ENCODE data around the gene A1CF.

Gene A1CF

GRCh38 chr10:50896721-50897120 lies 11.3 kb upstream of the A1CF start:
- Histone ChIP-seq H4K8ac (ENCODE audit: low read depth, low read length) (no peak overlapping the region), H2BK5ac (ENCODE audit: low read length) (no peak overlapping the region), H3K23ac (ENCODE audit: low read depth, low read length, poor library complexity) (no peak overlapping the region), H3K4ac (ENCODE audit: low read length) (no peak overlapping the region), H3K4me2 (ENCODE audit: insufficient read depth, low read length, poor library complexity, severe bottlenecking) (no peak overlapping the region), H2BK15ac (ENCODE audit: low read length) (no peak overlapping the region), H3K27ac (replicated peaks; ENCODE audit: low read length) (no peak overlapping the region), H4K91ac (ENCODE audit: low read depth, low read length, poor library complexity) (no peak overlapping the region), H3K14ac (ENCODE audit: low read length) (no peak overlapping the region), H3K27me3 (ENCODE audit: control insufficient read depth in 3 of 3, insufficient read depth in 3 of 3, low read depth in 1 of 3, low read length in 3 of 3) (no peaks in the 10 kb centered on the region), H3K18ac (ENCODE audit: low read length) (no peak overlapping the region), H3K4me3 (ENCODE audit: low read length in 2 of 2) (no peak overlapping the region), H3K79me1 (ENCODE audit: low read depth, low read length) (no peaks in the 10 kb centered on the region), H3K36me3 (replicated peaks in 1 of 2; ENCODE audit: control insufficient read depth in 2 of 2, insufficient read depth in 2 of 2, low read length in 2 of 2) (no peaks in the 10 kb centered on the region), H3K4me1 (ENCODE audit: control insufficient read depth in 2 of 2, insufficient read depth in 1 of 2, low read depth in 1 of 2, low read length in 2 of 2) (no peaks in the 10 kb centered on the region), H2AFZ (ENCODE audit: low read length) (no peak overlapping the region), H3K9me3 (replicated peaks in 1 of 2; ENCODE audit: control insufficient read depth in 2 of 2, insufficient read depth in 1 of 2, low read depth in 1 of 2, low read length in 2 of 2) (no peaks in the 10 kb centered on the region), H2BK120ac (ENCODE audit: low read depth, low read length) (no peak overlapping the region), H3K9ac (ENCODE audit: low read depth, low read length, poor library complexity) (no peak overlapping the region), H2BK12ac (ENCODE audit: low read length) (no peak overlapping the region), H2AK5ac (ENCODE audit: low read depth, low read length) (no peak overlapping the region)
- no peak for DNase-seq (ENCODE audit: low spot score)

GRCh38 chr10:50894312-50894711 lies 8.9 kb upstream of the A1CF start:
- H3K23ac ChIP-seq (ENCODE audit: low read depth, low read length, poor library complexity): no peak overlapping the region
- H3K4me3 ChIP-seq (ENCODE audit: low read length in 2 of 2): no peak overlapping the region
- H3K4ac ChIP-seq (ENCODE audit: low read length): no peak overlapping the region
- no peak overlapping the region for H2BK12ac ChIP-seq (ENCODE audit: low read length)
- no peak overlapping the region for H2AK5ac ChIP-seq (ENCODE audit: low read depth, low read length)
- no peak overlapping the region for H2BK120ac ChIP-seq (ENCODE audit: low read depth, low read length)
- no peak overlapping the region for H3K4me2 ChIP-seq (ENCODE audit: insufficient read depth, low read length, poor library complexity, severe bottlenecking)
- H2BK15ac ChIP-seq (ENCODE audit: low read length): no peak overlapping the region
- H3K9ac ChIP-seq (ENCODE audit: low read depth, low read length, poor library complexity): no peak overlapping the region
- DNase-seq (ENCODE audit: low spot score): no peak
- H4K8ac ChIP-seq (ENCODE audit: low read depth, low read length): no peak overlapping the region
- no peaks in the 10 kb centered on the region for H3K79me1 ChIP-seq (ENCODE audit: low read depth, low read length)
- no peak overlapping the region for H2AFZ ChIP-seq (ENCODE audit: low read length)
- H4K91ac ChIP-seq (ENCODE audit: low read depth, low read length, poor library complexity): no peak overlapping the region
- no peak overlapping the region for H2BK5ac ChIP-seq (ENCODE audit: low read length)
- H3K36me3 ChIP-seq (replicated peaks in 1 of 2; ENCODE audit: control insufficient read depth in 2 of 2, insufficient read depth in 2 of 2, low read length in 2 of 2): no peaks in the 10 kb centered on the region
- no peak overlapping the region for H3K14ac ChIP-seq (ENCODE audit: low read length)
- no peaks in the 10 kb centered on the region for H3K27me3 ChIP-seq (ENCODE audit: control insufficient read depth in 3 of 3, insufficient read depth in 3 of 3, low read depth in 1 of 3, low read length in 3 of 3)
- no peak overlapping the region for H3K27ac ChIP-seq (replicated peaks; ENCODE audit: low read length)
- H3K18ac ChIP-seq (ENCODE audit: low read length): no peak overlapping the region
- no peaks in the 10 kb centered on the region for H3K9me3 ChIP-seq (replicated peaks in 1 of 2; ENCODE audit: control insufficient read depth in 2 of 2, insufficient read depth in 1 of 2, low read depth in 1 of 2, low read length in 2 of 2)
- no peaks in the 10 kb centered on the region for H3K4me1 ChIP-seq (ENCODE audit: control insufficient read depth in 2 of 2, insufficient read depth in 1 of 2, low read depth in 1 of 2, low read length in 2 of 2)

- Histone ChIP-seq H2AFZ (ENCODE audit: low read length) (no peak overlapping the region), H2AK5ac (ENCODE audit: low read depth, low read length) (no peak overlapping the region), H4K91ac (ENCODE audit: low read depth, low read length, poor library complexity) (no peak overlapping the region), H2BK15ac (ENCODE audit: low read length) (no peak overlapping the region), H3K27me3 (ENCODE audit: control insufficient read depth in 3 of 3, insufficient read depth in 3 of 3, low read depth in 1 of 3, low read length in 3 of 3) (no peaks in the 10 kb centered on the region), H2BK12ac (ENCODE audit: low read length) (no peak overlapping the region), H3K79me1 (ENCODE audit: low read depth, low read length) (no peaks in the 10 kb centered on the region), H3K4me1 (ENCODE audit: control insufficient read depth in 2 of 2, insufficient read depth in 1 of 2, low read depth in 1 of 2, low read length in 2 of 2) (no peaks in the 10 kb centered on the region), H3K9me3 (replicated peaks in 1 of 2; ENCODE audit: control insufficient read depth in 2 of 2, insufficient read depth in 1 of 2, low read depth in 1 of 2, low read length in 2 of 2) (no peaks in the 10 kb centered on the region), H3K14ac (ENCODE audit: low read length) (no peak overlapping the region), H3K23ac (ENCODE audit: low read depth, low read length, poor library complexity) (no peak overlapping the region), H3K4me3 (ENCODE audit: low read length in 2 of 2) (no peak overlapping the region), H3K4ac (ENCODE audit: low read length) (no peak overlapping the region), H4K8ac (ENCODE audit: low read depth, low read length) (no peak overlapping the region), H3K9ac (ENCODE audit: low read depth, low read length, poor library complexity) (no peak overlapping the region), H3K18ac (ENCODE audit: low read length) (no peak overlapping the region), H3K27ac (replicated peaks; ENCODE audit: low read length) (no peak overlapping the region), H3K36me3 (replicated peaks in 1 of 2; ENCODE audit: control insufficient read depth in 2 of 2, insufficient read depth in 2 of 2, low read length in 2 of 2) (no peaks in the 10 kb centered on the region), H2BK120ac (ENCODE audit: low read depth, low read length) (no peak overlapping the region), H3K4me2 (ENCODE audit: insufficient read depth, low read length, poor library complexity, severe bottlenecking) (no peak overlapping the region), H2BK5ac (ENCODE audit: low read length) (no peak overlapping the region)
- no CpG with 5 or more reads among the region's 2 CpGs for WGBS, 2 donors (ENCODE audit: extremely low coverage in 2 of 2, insufficient read length in 2 of 2, insufficient replicate concordance in 1 of 2)
- DNase-seq (ENCODE audit: low spot score): no peak
Observed at GRCh38 chr10:50892467-50892866, 7.0 kb upstream of the A1CF start.

DNA sequence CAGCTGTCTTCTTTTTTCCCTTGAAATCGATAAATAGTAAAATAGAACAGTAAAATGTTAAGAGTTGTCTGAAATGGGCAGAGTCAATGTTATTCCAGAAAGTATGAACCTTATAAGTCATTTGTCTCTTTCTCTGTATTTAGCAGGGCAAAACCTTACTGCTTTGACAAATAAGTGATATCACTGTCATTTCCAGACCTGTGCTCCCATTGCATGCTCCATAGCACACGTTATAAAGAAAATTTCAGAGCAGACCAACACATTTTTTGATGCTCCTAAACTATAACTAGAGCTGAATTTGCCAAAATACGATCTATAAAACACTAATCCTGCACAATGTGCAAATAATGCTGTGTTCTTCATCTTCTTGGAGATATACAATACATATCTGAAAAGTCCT lies 1.1 kb downstream of the A1CF start:
- H3K9ac ChIP-seq (ENCODE audit: low read depth, low read length, poor library complexity): no peak overlapping the region
- H3K4me3 ChIP-seq (ENCODE audit: low read length in 2 of 2): no peak overlapping the region
- H3K9me3 ChIP-seq (replicated peaks in 1 of 2; ENCODE audit: control insufficient read depth in 2 of 2, insufficient read depth in 1 of 2, low read depth in 1 of 2, low read length in 2 of 2): no peaks in the 10 kb centered on the region
- H2BK120ac ChIP-seq (ENCODE audit: low read depth, low read length): no peak overlapping the region
- H3K18ac ChIP-seq (ENCODE audit: low read length): no peak overlapping the region
- H2BK12ac ChIP-seq (ENCODE audit: low read length): no peak overlapping the region
- no peak overlapping the region for H4K8ac ChIP-seq (ENCODE audit: low read depth, low read length)
- WGBS, 2 donors (ENCODE audit: extremely low coverage in 2 of 2, insufficient read length in 2 of 2, insufficient replicate concordance in 1 of 2): no CpG with 5 or more reads among the region's 3 CpGs
- H3K27me3 ChIP-seq (ENCODE audit: control insufficient read depth in 3 of 3, insufficient read depth in 3 of 3, low read depth in 1 of 3, low read length in 3 of 3): no peaks in the 10 kb centered on the region
- no peak overlapping the region for H2BK15ac ChIP-seq (ENCODE audit: low read length)
- H2AFZ ChIP-seq (ENCODE audit: low read length): no peak overlapping the region
- no peak overlapping the region for H2AK5ac ChIP-seq (ENCODE audit: low read depth, low read length)
- no peaks in the 10 kb centered on the region for H3K36me3 ChIP-seq (replicated peaks in 1 of 2; ENCODE audit: control insufficient read depth in 2 of 2, insufficient read depth in 2 of 2, low read length in 2 of 2)
- H2BK5ac ChIP-seq (ENCODE audit: low read length): no peak overlapping the region
- no peak overlapping the region for H3K23ac ChIP-seq (ENCODE audit: low read depth, low read length, poor library complexity)
- no peak overlapping the region for H4K91ac ChIP-seq (ENCODE audit: low read depth, low read length, poor library complexity)
- no peak for DNase-seq (ENCODE audit: low spot score)
- no peak overlapping the region for H3K14ac ChIP-seq (ENCODE audit: low read length)
- H3K4me1 ChIP-seq (ENCODE audit: control insufficient read depth in 2 of 2, insufficient read depth in 1 of 2, low read depth in 1 of 2, low read length in 2 of 2): no peaks in the 10 kb centered on the region
- no peak overlapping the region for H3K4ac ChIP-seq (ENCODE audit: low read length)
- H3K27ac ChIP-seq (replicated peaks; ENCODE audit: low read length): no peak overlapping the region
- H3K79me1 ChIP-seq (ENCODE audit: low read depth, low read length): no peaks in the 10 kb centered on the region
- no peak overlapping the region for H3K4me2 ChIP-seq (ENCODE audit: insufficient read depth, low read length, poor library complexity, severe bottlenecking)

Data from neuronal stem cell (in vitro differentiated cells).